Retina (tissue), 1 donor: ENCODE data around the gene ACADL.
A peak's percentile ranks its signal among the peaks of the same experiment; 100 is the strongest.

Experiments used
- DNase-seq: peaks from one replicate; pipeline ENCODE4 v3.0.0-alpha.2; 2016

The ACADL gene

GRCh38 chr2:210224941-210225672 lies at the start of gene ACADL:
Gene ACADL (minus strand): TSS chr2:210225447. CDS start chr2:210225263, 184 bp downstream.
- DNase-seq: peak; percentile 88

DNA sequence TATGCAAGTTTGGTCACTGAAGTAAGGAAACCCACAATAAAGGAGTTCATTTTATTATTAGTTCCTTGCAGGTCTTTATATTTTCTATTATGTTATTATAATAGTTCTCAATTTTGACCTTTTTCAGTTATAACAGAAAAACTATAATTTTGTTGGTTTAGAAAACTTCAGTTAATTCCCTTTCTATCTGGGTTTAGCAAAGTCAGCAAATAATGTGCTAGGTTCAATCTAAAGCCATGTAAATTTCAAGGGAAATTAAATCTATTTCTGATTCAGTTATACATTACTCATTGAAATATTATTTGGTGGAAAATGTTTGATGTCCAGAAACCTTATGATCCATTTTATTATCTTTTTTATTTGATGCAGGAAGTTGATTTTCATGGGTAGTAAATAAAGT lies 46.1 kb upstream of the ACADL start:
- no peak for DNase-seq

- no peak for DNase-seq
Observed at GRCh38 chr2:210269148-210269547, 43.9 kb upstream of the ACADL start.

DNA sequence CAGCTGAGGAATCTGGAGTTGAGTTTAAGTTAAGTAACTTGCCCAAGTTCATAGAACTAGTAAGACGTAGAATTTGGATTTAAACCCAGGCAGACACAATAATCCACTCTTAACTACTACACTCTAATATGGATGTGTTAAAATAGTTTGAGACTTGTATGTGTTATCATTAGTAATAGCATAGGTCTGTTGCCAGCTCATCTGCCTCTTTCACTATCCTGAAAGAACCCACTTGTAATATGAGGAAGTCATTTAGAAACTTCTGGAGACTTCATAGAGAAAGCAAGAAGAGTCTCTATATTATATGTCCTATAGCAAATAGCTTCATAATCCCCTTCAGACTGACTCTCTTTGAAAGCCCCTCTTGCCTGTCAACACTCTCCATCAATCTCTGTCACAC lies 43.0 kb upstream of the ACADL start:
- no peak for DNase-seq

DNA sequence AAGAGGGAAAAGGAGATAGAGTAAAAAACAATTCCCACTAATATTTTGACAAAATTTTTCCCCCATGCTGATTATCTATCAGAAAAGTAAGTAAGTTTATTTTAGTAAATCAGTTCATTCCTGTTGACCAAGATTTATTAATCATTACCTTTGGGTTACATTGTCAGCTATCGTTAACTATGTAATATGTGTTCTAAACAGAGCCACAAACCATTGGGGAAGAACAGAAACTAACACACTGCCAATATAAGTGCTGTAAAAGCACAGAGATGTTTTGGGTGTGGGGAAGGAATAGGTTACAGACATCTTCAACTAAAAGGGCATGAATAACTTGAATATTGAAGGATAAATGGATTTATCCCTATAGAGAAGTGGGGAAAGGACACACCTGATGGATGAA lies 42.5 kb upstream of the ACADL start:
- DNase-seq: no peak

GRCh38 chr2:210264282-210264681 lies 39.0 kb upstream of the ACADL start:
- no peak for DNase-seq

- DNase-seq: no peak
Observed at GRCh38 chr2:210263841-210264240, 38.6 kb upstream of the ACADL start.

DNA sequence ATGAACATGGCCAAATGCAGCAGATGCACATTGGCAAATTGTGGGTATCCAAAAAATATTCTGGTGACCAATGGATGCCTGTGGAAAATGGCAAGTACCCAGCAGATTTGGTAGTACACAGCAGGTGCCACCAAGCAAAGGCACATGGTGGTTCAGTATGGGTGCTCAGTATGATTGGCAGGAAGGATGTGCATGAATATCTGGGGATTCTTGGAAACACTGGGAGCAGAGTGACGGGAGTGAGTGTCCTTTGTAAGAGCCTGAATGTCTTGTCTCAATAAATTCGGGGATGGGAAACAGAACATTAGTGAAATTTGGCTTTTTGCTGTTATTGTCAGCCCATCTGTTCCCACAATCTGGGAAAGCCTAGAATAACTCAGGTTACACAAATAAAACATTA lies 36.8 kb upstream of the ACADL start:
- DNase-seq: no peak

GRCh38 chr2:210259687-210260086 lies 34.4 kb upstream of the ACADL start:
- DNase-seq: no peak

DNA sequence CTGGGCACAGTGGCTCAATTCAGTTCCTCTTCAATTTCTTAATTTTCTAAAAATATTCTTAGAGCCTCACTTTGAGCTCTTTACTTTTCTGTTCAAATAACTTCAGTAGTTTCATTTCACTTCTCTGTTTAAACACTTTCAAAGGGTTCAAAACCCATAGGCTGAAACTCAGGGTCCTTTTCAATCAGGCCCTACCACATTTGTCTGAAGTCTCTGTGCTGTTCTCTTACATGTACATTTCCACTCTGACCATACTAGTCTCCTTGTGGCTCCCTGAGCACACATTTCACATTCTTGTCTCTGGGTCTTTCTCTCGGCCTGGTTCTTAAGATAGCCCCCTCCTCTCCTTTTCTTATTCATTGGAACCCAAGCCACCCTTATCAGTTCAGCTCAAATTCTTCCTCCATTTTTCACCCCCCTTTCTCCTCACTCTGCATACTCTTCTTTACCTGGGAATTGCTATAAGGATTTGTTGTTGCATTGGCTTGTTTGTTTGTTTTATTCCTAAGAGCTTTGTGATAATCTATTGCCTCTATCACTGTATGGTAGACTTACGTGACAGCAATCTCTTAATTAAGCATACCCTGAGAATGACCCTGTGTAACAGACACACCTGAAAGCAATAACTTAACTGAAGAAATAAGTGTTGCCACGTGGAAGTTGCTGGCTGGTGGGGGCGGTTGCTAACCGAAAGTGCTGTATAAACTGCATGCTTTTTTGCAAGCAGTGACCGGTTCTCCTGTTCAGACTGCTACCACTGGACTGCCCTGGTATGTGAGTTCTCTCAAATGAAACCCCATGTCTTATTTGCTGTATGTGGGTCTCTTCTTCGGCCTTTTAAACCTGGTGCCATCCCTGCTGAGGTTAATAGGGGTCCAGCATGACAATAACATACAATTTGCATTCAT lies 27.7 kb upstream of the ACADL start:
- DNase-seq: no peak

DNA sequence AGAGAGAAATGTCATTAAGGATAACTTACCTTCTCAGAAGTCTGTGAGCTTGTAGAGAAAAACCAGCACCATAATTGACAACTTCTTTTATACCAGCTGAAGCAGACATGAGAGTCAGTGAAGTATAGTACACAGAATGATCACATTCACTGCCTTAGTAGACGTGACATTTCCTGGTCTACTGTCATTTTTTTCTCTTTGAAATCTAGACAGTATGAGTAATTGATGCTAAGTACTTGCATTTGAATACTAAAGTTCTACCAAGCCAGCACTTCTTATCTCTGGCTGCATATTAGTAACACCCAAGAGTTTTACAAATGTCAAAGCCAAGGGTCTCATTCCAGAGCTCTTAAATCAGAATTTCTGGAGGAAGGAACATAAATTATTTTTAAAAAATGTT lies 25.4 kb upstream of the ACADL start:
- no peak for DNase-seq

GRCh38 chr2:210233487-210233886 lies 8.2 kb upstream of the ACADL start:
- DNase-seq: no peak

GRCh38 chr2:210230984-210231383 lies 5.7 kb upstream of the ACADL start:
- no peak for DNase-seq

- DNase-seq: no peak
Observed at GRCh38 chr2:210230518-210230917, 5.3 kb upstream of the ACADL start.

DNA sequence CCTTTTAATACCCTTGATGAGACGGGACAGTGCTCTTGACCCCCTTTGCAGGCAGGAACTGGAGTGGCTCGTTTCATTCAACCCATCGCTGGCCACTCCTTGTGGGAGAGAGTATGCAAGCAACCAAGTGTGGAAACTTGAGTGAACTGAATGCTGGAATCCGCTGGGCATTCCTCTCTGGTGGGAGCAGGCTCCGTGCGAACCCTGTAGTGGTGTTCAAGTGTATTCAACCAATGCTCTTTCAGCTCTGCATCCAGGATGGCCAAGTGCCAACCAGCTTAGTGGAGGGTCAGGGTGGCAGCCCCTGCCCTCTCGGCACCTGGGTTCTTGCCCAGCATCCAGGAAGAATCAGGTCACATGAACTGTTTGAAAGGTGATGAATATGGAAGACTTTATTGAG lies 3.3 kb upstream of the ACADL start:
- no peak for DNase-seq

GRCh38 chr2:210227290-210228088 lies 2.2 kb upstream of the ACADL start:
- no peak for DNase-seq

- no peak for DNase-seq
Observed at GRCh38 chr2:210226223-210226622, 976 bp upstream of the ACADL start.

GRCh38 chr2:210224591-210224940 lies 681 bp downstream of the ACADL start:
- DNase-seq: no peak

- no peak for DNase-seq
Observed at GRCh38 chr2:210215120-210215519, 10.1 kb downstream of the ACADL start.

DNA sequence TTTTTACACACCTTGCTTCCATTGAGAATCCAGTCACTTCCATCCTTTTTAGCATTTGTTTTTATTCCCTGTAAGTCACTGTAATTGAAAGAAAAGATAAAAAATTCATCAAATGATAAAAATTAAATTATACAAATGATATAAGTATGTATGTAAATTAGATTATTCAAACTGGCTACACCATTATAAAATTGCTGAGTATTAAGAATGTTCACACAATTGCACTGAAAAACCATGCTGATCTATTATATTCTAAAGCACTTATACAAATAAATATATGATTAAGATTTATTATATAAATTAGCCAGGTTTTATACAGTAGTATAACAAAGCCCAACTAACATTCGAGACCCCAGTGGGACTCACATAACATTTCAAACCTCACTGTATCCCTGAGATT lies 15.1 kb downstream of the ACADL start:
- no peak for DNase-seq

- DNase-seq: no peak
Observed at GRCh38 chr2:210207929-210208328, 17.3 kb downstream of the ACADL start.

DNA sequence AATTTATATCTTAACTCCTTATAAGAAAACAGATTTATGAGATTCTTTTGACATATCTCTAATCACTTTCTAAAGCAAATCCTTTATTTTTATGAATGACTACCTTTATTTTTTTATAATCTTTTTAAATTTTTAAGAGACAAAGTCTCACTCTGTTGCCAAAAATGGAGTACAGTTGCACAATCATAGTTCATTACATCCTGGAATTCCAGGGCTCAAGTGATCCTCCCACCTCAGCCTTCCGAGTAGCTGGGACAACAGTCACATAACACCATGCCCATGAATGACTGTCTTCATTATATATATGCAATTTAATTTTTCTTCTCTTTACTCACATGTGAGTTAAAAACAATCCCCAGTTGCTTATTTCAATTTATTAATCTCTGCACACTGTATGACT lies 21.7 kb downstream of the ACADL start:
- DNase-seq: no peak

DNA sequence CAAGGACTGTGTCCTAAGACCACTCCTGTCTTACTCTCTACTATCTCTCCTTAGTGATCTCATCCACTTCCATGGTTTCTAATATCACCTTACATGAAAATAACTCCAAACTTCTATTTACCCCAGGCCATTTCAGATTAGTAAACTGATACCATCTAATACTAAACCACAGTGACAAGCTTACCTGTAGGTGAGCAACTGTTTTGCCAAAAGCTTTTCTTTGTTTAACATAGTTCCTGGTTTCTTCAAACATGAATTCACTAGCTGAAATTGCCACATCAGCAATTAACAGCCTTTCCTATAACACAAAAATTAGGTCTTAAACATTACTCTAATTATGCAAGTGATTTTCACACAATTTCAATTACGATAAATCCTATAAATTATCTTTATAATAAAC lies 22.1 kb downstream of the ACADL start:
- no peak for DNase-seq

- DNase-seq: no peak
Observed at GRCh38 chr2:210199854-210200253, 25.4 kb downstream of the ACADL start.
